ENCODE data around the gene OR6X1. TPM values are rescaled to one million over a fixed set of nuclear protein-coding genes. Genes with fewer than 3 reads are reported as not detected.
A peak's percentile ranks its signal among the peaks of the same experiment; 100 is the strongest.

OR6X1 gene
- total and polyA plus RNA-seq, 8 donors = not detected

- Histone ChIP-seq H3K9me3 (no peaks in the 10 kb centered on the region), H3K27ac (no peak overlapping the region), H3K27me3 (peaks cover 0 to 23% (median 0%) of the 10 kb centered on the region in 3 donors), H3K36me3 (no peaks in the 10 kb centered on the region), H3K4me1 (no peaks in the 10 kb centered on the region), H3K4me3 (no peak overlapping the region)
- intact Hi-C loops (cut with DNase I; ENCODE audit: low total_unique reads) = loop anchor here (5.0 kb wide), 1 partner anchor 125 kb away; no protein-coding TSS in a partner anchor
- WGBS, 5 donors = 3 to 5% (median 3%) methylated on average over 8 of the region's 8 CpGs
- DNase-seq = peak; percentile 59 to 91
- TF ChIP-seq EP300 (IDR thresholded peaks at IDR 0.05) (no peak), POLR2A (IDR thresholded peaks at IDR 0.05) (no peak), POLR2AphosphoS5 (IDR thresholded peaks at IDR 0.05) (peak in 1 of 3 donors; percentile 13)
- TF ChIP-seq, protein P1, sequence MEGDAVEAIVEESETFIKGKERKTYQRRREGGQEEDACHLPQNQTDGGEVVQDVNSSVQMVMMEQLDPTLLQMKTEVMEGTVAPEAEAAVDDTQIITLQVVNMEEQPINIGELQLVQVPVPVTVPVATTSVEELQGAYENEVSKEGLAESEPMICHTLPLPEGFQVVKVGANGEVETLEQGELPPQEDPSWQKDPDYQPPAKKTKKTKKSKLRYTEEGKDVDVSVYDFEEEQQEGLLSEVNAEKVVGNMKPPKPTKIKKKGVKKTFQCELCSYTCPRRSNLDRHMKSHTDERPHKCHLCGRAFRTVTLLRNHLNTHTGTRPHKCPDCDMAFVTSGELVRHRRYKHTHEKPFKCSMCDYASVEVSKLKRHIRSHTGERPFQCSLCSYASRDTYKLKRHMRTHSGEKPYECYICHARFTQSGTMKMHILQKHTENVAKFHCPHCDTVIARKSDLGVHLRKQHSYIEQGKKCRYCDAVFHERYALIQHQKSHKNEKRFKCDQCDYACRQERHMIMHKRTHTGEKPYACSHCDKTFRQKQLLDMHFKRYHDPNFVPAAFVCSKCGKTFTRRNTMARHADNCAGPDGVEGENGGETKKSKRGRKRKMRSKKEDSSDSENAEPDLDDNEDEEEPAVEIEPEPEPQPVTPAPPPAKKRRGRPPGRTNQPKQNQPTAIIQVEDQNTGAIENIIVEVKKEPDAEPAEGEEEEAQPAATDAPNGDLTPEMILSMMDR (IDR thresholded peaks at IDR 0.05) = peak in 5 of 7 experiments; percentile 14 to 67 (median 44)
Observed at GRCh38 chr11:123707606-123708205, 46.6 kb downstream of the OR6X1 start.

DNA sequence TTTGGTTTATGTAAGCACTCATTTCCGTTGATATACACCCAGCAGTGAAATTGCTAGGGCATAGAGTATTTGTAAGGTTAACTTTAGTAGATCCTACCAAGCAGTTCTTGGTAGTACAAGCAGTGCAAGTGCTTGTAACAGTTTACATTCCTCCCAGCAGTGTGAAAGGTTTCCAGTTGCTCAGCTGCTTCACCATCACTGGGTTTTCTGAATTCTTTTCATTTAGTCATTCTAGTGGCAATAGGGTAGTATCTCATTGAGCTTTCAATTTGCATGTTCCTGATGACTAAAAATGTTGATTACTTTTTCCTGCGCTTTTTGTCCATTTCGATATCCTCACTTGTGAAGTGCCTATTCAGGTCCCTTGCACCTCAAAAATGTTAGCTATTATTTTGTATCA is 47.1 kb downstream of the OR6X1 start:
- TF ChIP-seq, protein P1 (IDR thresholded peaks at IDR 0.05) = no peak
- TF ChIP-seq POLR2AphosphoS5 (IDR thresholded peaks at IDR 0.05) = no peak
- TF ChIP-seq EP300 (IDR thresholded peaks at IDR 0.05) = no peak
- TF ChIP-seq POLR2A (IDR thresholded peaks at IDR 0.05) = no peak
- intact Hi-C loops (cut with DNase I; ENCODE audit: low total_unique reads) = loop anchor here (5.0 kb wide), 1 partner anchor 125 kb away; no protein-coding TSS in a partner anchor

GRCh38 chr11:123704341-123704740 is 50.0 kb downstream of the OR6X1 start:
- no peak overlapping the region for H3K27ac ChIP-seq
- intact Hi-C loops (cut with DNase I; ENCODE audit: low total_unique reads) = no loop called here
- H3K9me3 ChIP-seq = no peaks in the 10 kb centered on the region
- H3K4me1 ChIP-seq = no peaks in the 10 kb centered on the region
- no peak for DNase-seq
- no peaks in the 10 kb centered on the region for H3K36me3 ChIP-seq
- WGBS, 5 donors = 76 to 92% (median 78%) methylated on average over 3 of the region's 3 CpGs
- H3K27me3 ChIP-seq = peaks cover 0 to 26% (median 0%) of the 10 kb centered on the region in 3 donors
- no peak overlapping the region for H3K4me3 ChIP-seq
- no peak for TF ChIP-seq EP300 (IDR thresholded peaks at IDR 0.05)

More for the DNA sequence above, 47.1 kb downstream of the OR6X1 start:
- H3K27ac ChIP-seq = no peak overlapping the region
- no peak for DNase-seq
- no peak overlapping the region for H3K4me3 ChIP-seq
- WGBS, 5 donors = 89 to 94% (median 90%) methylated on average over 3 of the region's 3 CpGs
- H3K36me3 ChIP-seq = no peaks in the 10 kb centered on the region
- no peaks in the 10 kb centered on the region for H3K9me3 ChIP-seq
- H3K27me3 ChIP-seq = peaks cover 0 to 26% (median 0%) of the 10 kb centered on the region in 3 donors
- H3K4me1 ChIP-seq = no peaks in the 10 kb centered on the region

Small RNA genes within 50 kb of the gene (small RNA-seq; reads per million reads assigned to genes)
- 0 reads per million in 4 donors for gene RNU1-21P

Other genes starting within 250 kb of the OR6X1 start
- gene SCN3B, start 99.9 kb downstream of the OR6X1 start, total RNA-seq = 1 to 10 TPM in 2 of 5 donors, not detected in 3; 1.4 to 2.2 TPM
- gene SCN3B, start 99.9 kb downstream of the OR6X1 start, polyA plus RNA-seq = under 1 TPM; 0.15 to 0.38 (median 0.19) TPM
- gene ZNF202, start 12.9 kb downstream of the OR6X1 start, total RNA-seq = 10 to 100 TPM in 2 of 5 donors, 1 to 10 TPM in 3; 1.7 to 17.4 (median 7.5) TPM
- 1 to 10 TPM; 3.2 to 5.4 (median 3.8) TPM for gene ZNF202, start 12.9 kb downstream of the OR6X1 start, polyA plus RNA-seq
- gene OR6M1, start 51.8 kb upstream of the OR6X1 start, total RNA-seq = not detected
- not detected for gene OR6M1, start 51.8 kb upstream of the OR6X1 start, polyA plus RNA-seq
- gene TMEM225, start 131.2 kb upstream of the OR6X1 start, total RNA-seq = not detected
- gene TMEM225, start 131.2 kb upstream of the OR6X1 start, polyA plus RNA-seq = not detected
- 1 to 10 TPM in 2 of 5 donors, not detected in 3; 1.4 to 1.5 TPM for gene OR8D4, start 147.6 kb upstream of the OR6X1 start, total RNA-seq
- gene OR8D4, start 147.6 kb upstream of the OR6X1 start, polyA plus RNA-seq = not detected
- gene OR4D5, start 185.1 kb upstream of the OR6X1 start, total RNA-seq = 1 to 10 TPM in 1 of 5 donors, not detected in 4; 4.4 TPM
- not detected for gene OR4D5, start 185.1 kb upstream of the OR6X1 start, polyA plus RNA-seq
- gene OR6T1, start 189.3 kb upstream of the OR6X1 start, total RNA-seq = not detected
- gene OR6T1, start 189.3 kb upstream of the OR6X1 start, polyA plus RNA-seq = not detected
- not detected for gene OR10S1, start 223.3 kb upstream of the OR6X1 start, total RNA-seq
- not detected for gene OR10S1, start 223.3 kb upstream of the OR6X1 start, polyA plus RNA-seq
- not detected for gene OR10G6, start 240.6 kb upstream of the OR6X1 start, total RNA-seq
- gene OR10G6, start 240.6 kb upstream of the OR6X1 start, polyA plus RNA-seq = not detected